CD4-positive, alpha-beta T cell (primary cell): ENCODE data around the gene TGM3. TPM values are rescaled to one million over a fixed set of nuclear protein-coding genes. Genes with fewer than 3 reads are reported as not detected.

Experiments
- ATAC-seq: fragments of 200-7000 bp; cut with Tn5 transposase; one replicate; pipeline ENCODE4 v1.10.0; 2022; ENCODE audit warnings: mild to moderate bottlenecking; ENCODE audit not compliant: poor library complexity
- CTCF ChIA-PET: fragments of 350-600 bp; sonication (Branson Sonifier 250); formaldehyde crosslinking; loops from one replicate; lab custom pipeline; 2021; ENCODE audit warnings: antibody characterized with exemption, inconsistent platforms; lab: Charles Lee
- POLR2A ChIA-PET: fragments of 350-600 bp; sonication (Branson Sonifier 250); formaldehyde crosslinking; loops from one replicate; lab custom pipeline; 2021; ENCODE audit warnings: antibody characterized with exemption, inconsistent platforms; lab: Charles Lee
- DNase-seq, 14 experiments: peaks; one replicate each; pipeline ENCODE4 v3.0.0-alpha.2; 2013 to 2020; ENCODE audit warnings: mixed read lengths in 2 of 14
- H3K27ac ChIP-seq, 2 donors: one replicate each; pipeline versions ENCODE4 v1.5.1 to v1.7.0; 2013; ENCODE audit warnings: low read length in 2 of 2, low read depth in 1 of 2, mild to moderate bottlenecking in 1 of 2
- H3K27me3 ChIP-seq, 2 experiments: 1 replicate in 1 of 2; 2 replicates in 1 of 2; pipeline versions ENCODE4 v1.6.1 to v1.7.0; 2013; ENCODE audit warnings: low read length in 2 of 2, control low read depth in 1 of 2, mild to moderate bottlenecking in 1 of 2, moderate library complexity in 1 of 2; ENCODE audit not compliant: insufficient read depth in 2 of 2, control insufficient read depth in 1 of 2
- H3K36me3 ChIP-seq: one replicate; pipeline ENCODE4 v1.6.1; 2013; ENCODE audit warnings: low read length, control low read depth; ENCODE audit not compliant: insufficient read depth
- H3K4me1 ChIP-seq: one replicate; pipeline ENCODE4 v1.6.1; 2013; ENCODE audit warnings: low read length, control low read depth; ENCODE audit not compliant: insufficient read depth
- H3K4me3 ChIP-seq: one replicate; pipeline ENCODE4 v1.5.1; 2013; ENCODE audit warnings: mild to moderate bottlenecking, low read length, moderate library complexity
- H3K9me3 ChIP-seq, 2 experiments: 1 replicate in 1 of 2; 2 replicates in 1 of 2; pipeline versions ENCODE4 v1.6.1 to v1.7.0; 2013; ENCODE audit warnings: low read length in 2 of 2, mild to moderate bottlenecking in 2 of 2, control low read depth in 1 of 2, moderate library complexity in 1 of 2; ENCODE audit not compliant: control insufficient read depth in 1 of 2, insufficient read depth in 1 of 2
- H3K27ac Mint-ChIP-seq: one replicate; pipeline ENCODE4 v1.8.0; 2020; ENCODE audit warnings: mixed read lengths
- H3K27me3 Mint-ChIP-seq: one replicate; pipeline ENCODE4 v1.8.0; 2021; ENCODE audit warnings: mixed read lengths
- H3K36me3 Mint-ChIP-seq: one replicate; pipeline ENCODE4 v1.8.0; 2021; ENCODE audit warnings: low read depth, mixed read lengths
- H3K4me1 Mint-ChIP-seq: one replicate; pipeline ENCODE4 v1.8.0; 2021; ENCODE audit warnings: low read depth, mixed read lengths
- H3K4me3 Mint-ChIP-seq: one replicate; pipeline ENCODE4 v1.8.0; 2020; ENCODE audit warnings: mild to moderate bottlenecking, mixed read lengths
- H3K9me3 Mint-ChIP-seq: one replicate; pipeline ENCODE4 v1.8.0; 2020; ENCODE audit warnings: mixed read lengths
- CTCF ChIP-seq: fragments of 200-600 bp; IDR thresholded peaks from one replicate; pipeline ENCODE4 v1.8.0; 2022; ENCODE audit warnings: antibody characterized with exemption, mild to moderate bottlenecking
- intact Hi-C, 2 experiments: fragments of 100-400 bp; cut with DNase I in 1 of 2; cut with micrococcal nuclease in 1 of 2; formaldehyde crosslinking; loops; one replicate each; pipeline versions ENCODE4 v1.15.1 to v1.9.0; 2023 to 2025; cut with DNase I, micrococcal nuclease
- total RNA-seq, 174 experiments: library from RNA in 2 of 174; stranded (reverse) in 2 of 174; gene quantifications; one replicate each; pipeline ENCODE4 v1.2.3 and lab custom pipeline; 2021 to 2026

Gene TGM3
- total RNA-seq, 2 experiments from 2014 or later = not detected

- Histone ChIP-seq H3K36me3 (no peaks in the 10 kb centered on the region), H3K4me3 (no peak overlapping the region), H3K9me3 (no peaks in the 10 kb centered on the region), H3K4me1 (no peaks in the 10 kb centered on the region), H3K27ac (no peak overlapping the region), H3K27me3 (no peaks in the 10 kb centered on the region)
- intact Hi-C loops = no loop called here
- ChIA-PET POLR2A (no interaction called here), CTCF (no interaction called here)
- no peak overlapping the region for H3K4me3 Mint-ChIP-seq
- no peaks in the 10 kb centered on the region for H3K9me3 Mint-ChIP-seq
- no peak overlapping the region for H3K27ac Mint-ChIP-seq
- TF ChIP-seq CTCF = no peak
- no peaks in the 10 kb centered on the region for H3K27me3 Mint-ChIP-seq
- no peaks in the 10 kb centered on the region for H3K36me3 Mint-ChIP-seq
- DNase-seq (no peak), ATAC-seq (no peak)
- H3K4me1 Mint-ChIP-seq = no peaks in the 10 kb centered on the region
These were observed 15.5 kb downstream of the TGM3 start for GRCh38 chr20:2311329-2311728.

- Histone ChIP-seq H3K9me3 (no peaks in the 10 kb centered on the region), H3K4me1 (no peaks in the 10 kb centered on the region), H3K27me3 (no peaks in the 10 kb centered on the region), H3K36me3 (no peaks in the 10 kb centered on the region), H3K27ac (no peak overlapping the region), H3K4me3 (no peak overlapping the region)
- H3K27me3 Mint-ChIP-seq = peaks cover 5% of the 10 kb centered on the region
- no peak for TF ChIP-seq CTCF
- no peak overlapping the region for H3K4me3 Mint-ChIP-seq
- H3K9me3 Mint-ChIP-seq = no peaks in the 10 kb centered on the region
- CTCF ChIA-PET = no interaction called here
- POLR2A ChIA-PET = no interaction called here
- no peaks in the 10 kb centered on the region for H3K4me1 Mint-ChIP-seq
- no peaks in the 10 kb centered on the region for H3K36me3 Mint-ChIP-seq
- no peak overlapping the region for H3K27ac Mint-ChIP-seq
- ATAC-seq (no peak), DNase-seq (no peak)
- intact Hi-C loops = no loop called here
These were observed 17.1 kb downstream of the TGM3 start for GRCh38 chr20:2312876-2313275.

- H3K27me3 ChIP-seq = no peaks in the 10 kb centered on the region
- no peak for TF ChIP-seq CTCF
- DNase-seq (no peak), ATAC-seq (no peak)
- peaks cover 5% of the 10 kb centered on the region for H3K27me3 Mint-ChIP-seq
- no peak overlapping the region for H3K27ac ChIP-seq
- H3K4me1 ChIP-seq = no peaks in the 10 kb centered on the region
- H3K36me3 ChIP-seq = no peaks in the 10 kb centered on the region
- no peaks in the 10 kb centered on the region for H3K9me3 Mint-ChIP-seq
- H3K27ac Mint-ChIP-seq = no peak overlapping the region
- ChIA-PET CTCF (no interaction called here), POLR2A (no interaction called here)
- H3K9me3 ChIP-seq = no peaks in the 10 kb centered on the region
- H3K4me1 Mint-ChIP-seq = no peaks in the 10 kb centered on the region
- intact Hi-C loops = no loop called here
- no peak overlapping the region for H3K4me3 ChIP-seq
- H3K4me3 Mint-ChIP-seq = no peak overlapping the region
- no peaks in the 10 kb centered on the region for H3K36me3 Mint-ChIP-seq
These were observed 17.5 kb downstream of the TGM3 start for GRCh38 chr20:2313316-2313715.
